ENCODE results near the gene TNK2.
A peak's percentile ranks its signal among the peaks of the same experiment; 100 is the strongest.

Gene TNK2

DNA sequence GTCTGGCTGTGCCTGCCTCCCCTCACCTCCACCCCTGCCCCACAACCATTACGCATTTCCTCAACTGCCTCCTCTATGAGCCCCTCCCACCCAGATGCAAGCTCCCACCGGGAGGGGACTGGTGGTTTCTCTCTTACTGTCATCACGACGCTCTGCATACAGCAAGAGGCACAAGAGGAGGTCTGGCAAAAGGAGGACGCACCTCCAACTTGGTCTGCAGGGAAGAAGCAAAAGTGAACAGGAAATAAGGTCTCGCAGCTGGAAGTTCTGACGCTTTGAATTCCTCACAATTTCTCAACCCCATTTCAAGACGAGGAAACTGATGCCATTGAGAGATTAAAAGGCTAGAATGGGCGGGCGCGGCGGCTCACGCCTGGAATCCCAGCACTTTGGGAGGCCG is 54.4 kb downstream of the TNK2 start:
- no peak overlapping the region for H3K4me3 ChIP-seq (replicated peaks; ENCODE audit: low read depth, low read length)
- no peak for DNase-seq (ENCODE audit: extremely low read depth, low read depth)
- TF ChIP-seq, protein P1, sequence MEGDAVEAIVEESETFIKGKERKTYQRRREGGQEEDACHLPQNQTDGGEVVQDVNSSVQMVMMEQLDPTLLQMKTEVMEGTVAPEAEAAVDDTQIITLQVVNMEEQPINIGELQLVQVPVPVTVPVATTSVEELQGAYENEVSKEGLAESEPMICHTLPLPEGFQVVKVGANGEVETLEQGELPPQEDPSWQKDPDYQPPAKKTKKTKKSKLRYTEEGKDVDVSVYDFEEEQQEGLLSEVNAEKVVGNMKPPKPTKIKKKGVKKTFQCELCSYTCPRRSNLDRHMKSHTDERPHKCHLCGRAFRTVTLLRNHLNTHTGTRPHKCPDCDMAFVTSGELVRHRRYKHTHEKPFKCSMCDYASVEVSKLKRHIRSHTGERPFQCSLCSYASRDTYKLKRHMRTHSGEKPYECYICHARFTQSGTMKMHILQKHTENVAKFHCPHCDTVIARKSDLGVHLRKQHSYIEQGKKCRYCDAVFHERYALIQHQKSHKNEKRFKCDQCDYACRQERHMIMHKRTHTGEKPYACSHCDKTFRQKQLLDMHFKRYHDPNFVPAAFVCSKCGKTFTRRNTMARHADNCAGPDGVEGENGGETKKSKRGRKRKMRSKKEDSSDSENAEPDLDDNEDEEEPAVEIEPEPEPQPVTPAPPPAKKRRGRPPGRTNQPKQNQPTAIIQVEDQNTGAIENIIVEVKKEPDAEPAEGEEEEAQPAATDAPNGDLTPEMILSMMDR (IDR thresholded peaks at IDR 0.05; ENCODE audit: low read depth, low read length, missing control alignments): no peak

- no peak for DNase-seq (ENCODE audit: extremely low read depth, low read depth)
- TF ChIP-seq, protein P1 (IDR thresholded peaks at IDR 0.05; ENCODE audit: low read depth, low read length, missing control alignments): no peak
- no peak overlapping the region for H3K4me3 ChIP-seq (replicated peaks; ENCODE audit: low read depth, low read length)
Observed at GRCh38 chr3:195853036-195853435, 55.3 kb downstream of the TNK2 start.

DNA sequence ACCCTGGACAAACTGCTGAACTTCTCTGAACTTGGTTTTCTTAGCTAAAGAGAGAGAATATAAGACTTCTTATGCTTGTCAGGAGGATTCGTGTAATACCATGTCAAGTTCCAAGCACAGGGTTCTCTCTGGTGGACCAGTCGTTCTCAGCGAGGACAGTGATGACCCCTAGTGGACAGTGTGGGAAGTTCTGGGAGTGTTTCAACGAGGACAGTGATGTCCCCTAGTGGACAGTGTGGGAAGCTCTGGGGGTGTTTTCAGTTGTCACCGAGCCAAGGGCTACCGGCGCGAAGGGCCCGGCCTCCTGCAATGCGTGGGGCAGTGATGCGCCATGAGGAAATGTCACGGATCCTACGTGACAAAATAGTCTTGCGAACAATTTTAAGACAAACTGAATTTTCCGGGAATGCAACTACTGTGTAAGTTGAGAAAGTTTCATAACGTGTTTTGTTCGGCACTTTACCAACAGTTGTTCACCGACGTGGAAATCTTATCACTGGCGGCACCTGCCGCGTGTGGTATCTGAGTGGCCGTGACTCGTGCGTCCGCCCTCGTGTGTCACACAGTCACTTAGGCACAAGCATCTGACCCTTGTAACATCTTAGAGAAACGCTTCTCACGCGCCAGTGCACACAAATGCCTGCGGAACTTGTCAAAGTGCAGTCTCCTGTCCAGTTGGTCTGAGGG is 57.4 kb downstream of the TNK2 start:
- no peak overlapping the region for H3K4me3 ChIP-seq (replicated peaks; ENCODE audit: low read depth, low read length)
- peak; percentile 88 for DNase-seq (ENCODE audit: extremely low read depth, low read depth)
- TF ChIP-seq, protein P1 (IDR thresholded peaks at IDR 0.05; ENCODE audit: low read depth, low read length, missing control alignments): peak; percentile 100

GRCh38 chr3:195849322-195850074 is 58.9 kb downstream of the TNK2 start:
- no peak for DNase-seq (ENCODE audit: extremely low read depth, low read depth)
- no peak overlapping the region for H3K4me3 ChIP-seq (replicated peaks; ENCODE audit: low read depth, low read length)
- TF ChIP-seq, protein P1 (IDR thresholded peaks at IDR 0.05; ENCODE audit: low read depth, low read length, missing control alignments): no peak

GRCh38 chr3:195847055-195847950 is 61.0 kb downstream of the TNK2 start:
- TF ChIP-seq, protein P1 (IDR thresholded peaks at IDR 0.05; ENCODE audit: low read depth, low read length, missing control alignments): no peak
- H3K4me3 ChIP-seq (replicated peaks; ENCODE audit: low read depth, low read length): no peak overlapping the region
- no peak for DNase-seq (ENCODE audit: extremely low read depth, low read depth)

DNA sequence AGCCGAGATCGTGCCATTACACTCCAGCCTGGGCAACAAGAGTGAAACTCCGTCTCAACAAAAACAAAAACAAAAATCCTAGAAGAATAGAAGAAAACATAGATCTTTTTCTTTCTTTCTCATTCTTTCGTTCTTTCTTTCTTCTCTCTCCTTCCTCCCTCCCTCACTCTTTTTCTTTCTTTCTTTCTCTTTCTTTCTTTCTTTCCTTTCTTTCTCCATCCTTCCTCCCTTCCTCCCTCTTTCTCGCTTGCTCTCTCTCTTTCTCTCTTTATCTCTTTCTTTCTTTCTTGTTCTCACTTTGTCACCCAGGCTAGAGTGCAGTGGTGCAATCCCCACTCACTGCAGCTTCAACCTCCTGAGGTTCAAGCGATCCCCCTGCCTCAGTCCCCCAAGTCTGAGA is 62.9 kb downstream of the TNK2 start:
- no peak overlapping the region for H3K4me3 ChIP-seq (replicated peaks; ENCODE audit: low read depth, low read length)
- TF ChIP-seq, protein P1 (IDR thresholded peaks at IDR 0.05; ENCODE audit: low read depth, low read length, missing control alignments): no peak
- DNase-seq (ENCODE audit: extremely low read depth, low read depth): no peak
